ENCODE data around the gene NUDT22. TPM values are rescaled to one million over a fixed set of nuclear protein-coding genes. Genes with fewer than 3 reads are reported as not detected.
"Not testable (repeated sequence)": the region's sequence is repeated elsewhere in the genome, so short reads cannot be mapped to it uniquely, and the experiment has no call there.

NUDT22 gene
- total RNA-seq, 1 donor, result 39.0 TPM

DNA sequence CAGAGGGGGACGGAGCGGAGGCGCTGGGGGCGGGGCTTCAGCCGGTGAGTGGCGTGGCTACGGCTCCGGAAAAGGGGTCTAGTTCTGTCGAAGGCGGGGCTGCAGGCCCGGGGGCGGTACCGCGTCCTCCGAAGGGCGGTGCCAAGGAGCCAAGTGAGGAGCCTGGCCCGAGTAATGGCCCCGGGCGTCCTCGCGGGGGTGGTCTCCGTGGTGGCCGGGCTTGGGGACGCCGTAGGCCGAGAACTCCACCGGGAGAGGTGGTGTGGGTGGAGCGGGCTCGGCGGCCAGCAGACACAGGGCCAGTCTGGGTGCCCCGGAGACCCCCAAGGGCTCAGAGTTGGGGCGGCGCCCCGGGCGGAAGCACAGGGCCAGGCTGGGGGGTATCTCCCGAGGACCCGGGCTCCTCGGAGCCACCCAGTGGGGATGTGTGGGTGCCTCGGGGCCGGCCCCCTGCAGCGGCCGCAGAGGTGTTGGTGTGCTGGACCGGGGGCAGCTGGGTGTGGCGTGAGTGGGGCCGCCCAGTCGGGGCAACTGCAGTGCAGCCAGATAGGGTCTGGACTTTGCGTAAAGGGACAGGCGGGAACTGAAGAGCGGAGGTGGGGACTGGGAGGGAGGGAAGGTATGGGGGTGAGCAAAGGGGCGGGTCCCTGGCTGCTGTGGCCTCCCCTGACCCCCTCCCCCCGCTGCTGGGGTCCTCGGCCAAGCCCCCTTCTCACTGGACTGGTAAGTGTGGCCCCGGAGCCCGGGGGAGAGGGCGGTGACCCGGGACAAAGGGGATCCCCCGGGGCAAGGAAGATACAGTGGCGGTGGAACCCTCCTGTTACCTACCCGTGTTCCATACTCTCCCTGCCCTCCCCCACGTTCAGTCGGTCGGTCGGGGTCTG is 15.7 kb downstream of the NUDT22 start:
- TF ChIP-seq, protein P1, sequence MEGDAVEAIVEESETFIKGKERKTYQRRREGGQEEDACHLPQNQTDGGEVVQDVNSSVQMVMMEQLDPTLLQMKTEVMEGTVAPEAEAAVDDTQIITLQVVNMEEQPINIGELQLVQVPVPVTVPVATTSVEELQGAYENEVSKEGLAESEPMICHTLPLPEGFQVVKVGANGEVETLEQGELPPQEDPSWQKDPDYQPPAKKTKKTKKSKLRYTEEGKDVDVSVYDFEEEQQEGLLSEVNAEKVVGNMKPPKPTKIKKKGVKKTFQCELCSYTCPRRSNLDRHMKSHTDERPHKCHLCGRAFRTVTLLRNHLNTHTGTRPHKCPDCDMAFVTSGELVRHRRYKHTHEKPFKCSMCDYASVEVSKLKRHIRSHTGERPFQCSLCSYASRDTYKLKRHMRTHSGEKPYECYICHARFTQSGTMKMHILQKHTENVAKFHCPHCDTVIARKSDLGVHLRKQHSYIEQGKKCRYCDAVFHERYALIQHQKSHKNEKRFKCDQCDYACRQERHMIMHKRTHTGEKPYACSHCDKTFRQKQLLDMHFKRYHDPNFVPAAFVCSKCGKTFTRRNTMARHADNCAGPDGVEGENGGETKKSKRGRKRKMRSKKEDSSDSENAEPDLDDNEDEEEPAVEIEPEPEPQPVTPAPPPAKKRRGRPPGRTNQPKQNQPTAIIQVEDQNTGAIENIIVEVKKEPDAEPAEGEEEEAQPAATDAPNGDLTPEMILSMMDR (IDR thresholded peaks at IDR 0.05; ENCODE audit: insufficient read depth, low read length), result no peak
- H3K4me3 ChIP-seq (ENCODE audit: low read depth, low read length), result peak overlapping the region; percentile 83
- DNase-seq (ENCODE audit: low read depth), result no peak

DNA sequence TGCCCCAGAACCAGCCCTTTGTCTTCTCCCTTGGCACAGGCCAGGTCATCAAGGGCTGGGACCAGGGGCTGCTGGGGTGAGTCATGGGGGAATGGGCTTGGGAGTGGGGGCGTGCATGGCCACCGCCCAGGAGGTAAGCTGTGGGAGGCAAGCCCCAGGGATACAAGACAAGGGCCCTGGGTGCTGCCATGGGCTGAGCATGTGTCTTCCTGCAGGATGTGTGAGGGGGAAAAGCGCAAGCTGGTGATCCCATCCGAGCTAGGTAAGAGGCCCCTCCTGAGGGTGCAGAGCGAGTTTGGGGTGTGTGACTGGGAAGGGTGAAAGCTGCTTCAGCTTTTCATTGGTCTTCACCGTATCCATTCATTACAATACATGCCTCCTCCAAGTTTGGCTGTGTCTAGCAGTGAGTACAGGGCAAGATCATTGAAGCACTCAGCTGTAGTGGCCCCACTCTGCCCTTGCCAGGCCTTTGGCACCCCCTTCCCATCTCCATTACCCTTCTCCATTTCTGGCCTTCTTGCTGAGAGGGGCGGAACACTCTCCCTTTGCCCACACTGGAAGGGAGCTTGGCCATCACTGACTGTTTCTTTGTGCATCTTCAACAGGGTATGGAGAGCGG is 17.3 kb downstream of the NUDT22 start:
- TF ChIP-seq, protein P1 (IDR thresholded peaks at IDR 0.05; ENCODE audit: insufficient read depth, low read length), result no peak
- no peak for DNase-seq (ENCODE audit: low read depth)
- H3K4me3 ChIP-seq (ENCODE audit: low read depth, low read length), result peak overlapping the region; percentile 33

DNA sequence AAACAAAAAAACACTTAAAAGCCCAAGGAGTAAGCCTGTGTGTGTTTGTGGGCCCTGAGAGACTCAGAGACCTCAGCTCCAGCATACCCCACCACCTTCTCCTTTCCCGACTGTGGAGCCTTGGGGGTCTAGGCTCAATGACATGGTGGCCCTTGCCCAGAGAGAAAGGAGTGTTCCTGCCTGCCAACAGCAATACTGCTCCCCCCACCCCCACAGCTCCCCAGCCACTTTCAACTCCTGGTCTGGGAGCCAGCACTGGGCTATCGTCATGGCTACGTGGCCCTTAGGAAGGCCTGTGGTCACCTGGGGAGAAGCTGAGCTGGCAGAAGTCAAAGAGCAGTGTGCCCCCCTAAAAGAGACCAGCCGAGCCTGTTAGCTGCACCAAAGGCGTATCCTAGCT is 18.0 kb downstream of the NUDT22 start:
- H3K4me3 ChIP-seq (ENCODE audit: low read depth, low read length), result no peak overlapping the region
- DNase-seq (ENCODE audit: low read depth), result no peak
- TF ChIP-seq, protein P1 (IDR thresholded peaks at IDR 0.05; ENCODE audit: insufficient read depth, low read length), result no peak

DNA sequence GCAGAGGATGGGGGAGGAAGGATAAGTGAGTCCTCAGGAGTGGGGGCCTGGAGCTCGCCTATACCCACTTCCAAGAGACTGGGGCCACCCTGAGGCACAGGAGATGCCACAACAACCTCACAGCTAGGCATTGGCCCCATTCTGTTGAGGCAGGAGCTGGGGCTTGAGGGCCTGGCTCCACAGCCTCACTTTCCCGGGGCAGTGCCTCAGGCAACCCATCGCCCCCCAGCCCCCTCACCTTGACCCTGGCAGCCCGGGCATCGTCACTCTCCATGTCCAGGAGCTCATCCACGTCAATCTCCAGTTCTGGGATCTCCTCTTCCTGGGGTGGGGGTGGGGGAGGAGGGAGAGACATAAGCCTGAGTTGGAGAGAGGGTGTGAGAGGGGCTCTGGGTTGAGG is 18.9 kb downstream of the NUDT22 start:
- TF ChIP-seq, protein P1 (IDR thresholded peaks at IDR 0.05; ENCODE audit: insufficient read depth, low read length), result no peak
- DNase-seq (ENCODE audit: low read depth), result no peak
- H3K4me3 ChIP-seq (ENCODE audit: low read depth, low read length), result peak overlapping the region; percentile 93

DNA sequence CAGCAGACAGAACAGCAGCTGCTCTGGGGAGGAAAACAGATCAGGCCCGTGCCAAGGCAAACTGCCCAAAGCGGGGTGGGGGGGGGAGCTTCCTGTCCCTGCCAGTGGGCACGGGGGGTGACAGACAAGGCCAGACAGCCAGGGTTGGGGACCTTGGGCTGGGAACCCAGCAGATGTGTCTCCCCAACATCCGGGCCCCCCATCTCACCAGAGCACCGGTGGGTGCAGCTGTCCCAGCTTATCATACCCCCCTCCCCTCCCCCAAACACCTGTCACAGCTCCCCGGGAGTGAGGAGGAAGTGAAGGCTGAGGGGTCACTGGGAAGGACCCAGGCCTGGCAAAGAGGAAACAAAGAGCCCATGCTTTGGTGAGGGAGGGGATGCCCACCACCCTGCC is 19.3 kb downstream of the NUDT22 start:
- TF ChIP-seq, protein P1 (IDR thresholded peaks at IDR 0.05; ENCODE audit: insufficient read depth, low read length), result no peak
- peak overlapping the region; percentile 93 for H3K4me3 ChIP-seq (ENCODE audit: low read depth, low read length)
- no peak for DNase-seq (ENCODE audit: low read depth)

DNA sequence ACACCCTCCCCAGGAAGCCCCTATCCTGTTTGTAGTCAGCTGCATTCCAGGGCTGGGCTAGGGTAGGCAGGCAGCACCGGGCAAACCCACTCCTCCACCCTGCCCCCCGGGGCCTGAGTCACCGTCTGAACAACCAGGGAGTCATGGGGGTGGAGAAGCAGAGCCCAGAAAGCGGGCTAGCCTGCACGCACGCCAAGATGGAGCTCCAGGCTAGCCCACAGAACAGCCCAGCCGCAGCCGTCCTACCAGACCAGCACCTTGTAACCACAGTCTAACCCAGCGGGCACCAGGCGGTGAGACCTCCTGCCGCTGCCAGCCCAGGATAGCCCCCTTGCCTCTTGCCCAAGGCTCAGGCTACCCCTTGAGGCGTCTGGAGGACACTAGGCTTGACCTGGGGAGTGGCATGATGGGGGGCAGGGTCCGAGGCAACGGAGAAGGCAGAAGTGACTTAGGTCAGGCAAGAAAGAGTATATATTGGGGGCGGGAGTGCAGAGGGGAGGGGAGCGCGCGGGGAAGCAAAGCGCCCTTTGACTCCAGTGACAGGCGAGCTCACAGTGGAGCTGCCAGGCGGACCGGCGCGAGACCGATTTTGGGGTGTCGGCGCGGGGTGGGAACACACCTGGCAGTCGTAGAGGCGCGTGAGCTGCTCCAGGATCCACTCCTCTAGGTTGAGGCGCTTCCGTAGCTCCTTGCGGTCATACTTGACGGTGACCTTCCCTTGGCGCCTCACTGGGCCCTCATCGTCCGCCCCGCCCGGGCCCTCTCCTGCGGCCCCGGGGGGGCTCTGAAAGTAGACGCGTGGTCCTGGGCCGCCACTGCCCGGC is 19.9 kb downstream of the NUDT22 start:
- peak overlapping the region; percentile 93 for H3K4me3 ChIP-seq (ENCODE audit: low read depth, low read length)
- peak; percentile 84 for DNase-seq (ENCODE audit: low read depth)
- TF ChIP-seq, protein P1 (IDR thresholded peaks at IDR 0.05; ENCODE audit: insufficient read depth, low read length), result no peak

DNA sequence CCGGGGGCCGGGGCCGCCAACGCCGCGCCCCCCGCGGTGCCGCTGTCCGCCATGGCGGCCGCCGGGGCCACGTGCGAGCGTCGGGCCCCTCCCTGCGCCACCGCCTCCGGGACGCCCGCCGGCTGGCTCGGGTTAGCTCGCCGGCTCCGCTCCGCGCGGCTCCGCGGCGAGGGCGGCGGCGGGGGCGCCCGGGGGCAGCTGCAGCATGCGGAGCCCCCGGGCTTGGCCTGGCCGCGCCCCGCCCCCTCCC is 20.5 kb downstream of the NUDT22 start:
- H3K4me3 ChIP-seq (ENCODE audit: low read depth, low read length), result peak overlapping the region; percentile 93
- DNase-seq (ENCODE audit: low read depth), result not testable (repeated sequence)
